B cell (primary cell): ENCODE measurements around the gene PLAAT1. TPM values are rescaled to one million over a fixed set of nuclear protein-coding genes. Genes with fewer than 3 reads are reported as not detected.

Source experiments
- ATAC-seq: fragments of 200-7000 bp; cut with Tn5 transposase; one replicate; pipeline ENCODE4 v1.10.0; 2021; ENCODE audit warnings: low read depth, mild to moderate bottlenecking, moderate number of reproducible peaks, moderate library complexity
- CTCF ChIA-PET: fragments of 350-600 bp; sonication (Branson Sonifier 250); formaldehyde crosslinking; loops from one replicate; lab custom pipeline; 2021; ENCODE audit warnings: antibody characterized with exemption, inconsistent platforms; lab: Charles Lee
- POLR2A ChIA-PET: fragments of 350-600 bp; sonication (Branson Sonifier 250); formaldehyde crosslinking; loops from one replicate; lab custom pipeline; 2021; ENCODE audit warnings: antibody characterized with exemption; lab: Charles Lee
- DNase-seq: peaks from one replicate; pipeline ENCODE4 v3.0.0; 2013
- H2AFZ ChIP-seq: 2 replicates; pipeline ENCODE4 v1.6.1; 2012; ENCODE audit warnings: mild to moderate bottlenecking, low read depth, low read length; ENCODE audit not compliant: insufficient read depth, poor library complexity, severe bottlenecking
- H3K27ac ChIP-seq, 2 donors: 1 replicate in 1 of 2; 2 replicates in 1 of 2; pipeline ENCODE4 v1.5.1; 2012 to 2013; ENCODE audit warnings: low read length in 2 of 2, mild to moderate bottlenecking in 2 of 2, moderate library complexity in 1 of 2
- H3K27me3 ChIP-seq, 4 experiments: fragments of 200-600 bp in 1 of 4; sonication (generic) in 1 of 4; replicated peaks in 1 of 4; 1 replicate in 2 of 4; 2 replicates in 2 of 4; pipeline versions ENCODE4 v1.6.1 to v1.7.0; 2013 to 2016; ENCODE audit warnings: low read length in 3 of 4, mild to moderate bottlenecking in 2 of 4, mixed read lengths in 1 of 4, moderate library complexity in 1 of 4; ENCODE audit not compliant: insufficient read depth in 4 of 4, control insufficient read depth in 3 of 4; ENCODE audit errors: control extremely low read depth in 1 of 4
- H3K36me3 ChIP-seq, 2 experiments: replicated peaks in 1 of 2; 1 replicate in 1 of 2; 2 replicates in 1 of 2; pipeline versions ENCODE4 v1.6.1 to v1.7.1; 2013; ENCODE audit warnings: low read length in 1 of 2; ENCODE audit not compliant: insufficient read depth in 2 of 2, control insufficient read depth in 1 of 2; ENCODE audit errors: control extremely low read depth in 1 of 2, extremely low read depth in 1 of 2
- H3K4me1 ChIP-seq, 2 donors: fragments of 200-600 bp in 1 of 2; sonication (generic) in 1 of 2; 1 replicate in 1 of 2; 2 replicates in 1 of 2; pipeline versions ENCODE4 v1.5.1 to v1.6.1; 2013 to 2017; ENCODE audit warnings: low read length in 2 of 2; ENCODE audit not compliant: control insufficient read depth in 2 of 2, insufficient read depth in 2 of 2
- H3K4me2 ChIP-seq: replicated peaks from 2 replicates; pipeline ENCODE3; 2012; ENCODE audit warnings: mild to moderate bottlenecking, low read depth, low read length; ENCODE audit not compliant: poor library complexity, severe bottlenecking
- H3K4me3 ChIP-seq, 5 experiments: fragments of 200-600 bp in 1 of 5; sonication (generic) in 1 of 5; 1 replicate in 3 of 5; 2 replicates in 2 of 5; pipeline versions ENCODE4 v1.5.1 to v1.7.0; 2011 to 2016; ENCODE audit warnings: low read length in 4 of 5, mild to moderate bottlenecking in 4 of 5, low read depth in 2 of 5, control low read depth in 1 of 5, moderate library complexity in 1 of 5; ENCODE audit not compliant: insufficient read depth in 1 of 5; ENCODE audit errors: control extremely low read depth in 1 of 5, extremely low read depth in 1 of 5
- H3K79me2 ChIP-seq: fragments of 200-600 bp; sonication (generic); one replicate; pipeline ENCODE4 v1.6.0; 2016; ENCODE audit warnings: low read length; ENCODE audit not compliant: control insufficient read depth, insufficient read depth
- H3K9ac ChIP-seq: fragments of 200-600 bp; sonication (generic); 2 replicates; pipeline ENCODE4 v1.6.1; 2017; ENCODE audit warnings: mild to moderate bottlenecking, low read length, moderate library complexity
- H3K9me3 ChIP-seq, 3 donors: one replicate each; pipeline versions ENCODE4 v1.6.1 to v1.7.1; 2013; ENCODE audit warnings: low read length in 2 of 3; ENCODE audit not compliant: control insufficient read depth in 2 of 3, insufficient read depth in 1 of 3; ENCODE audit errors: control extremely low read depth in 1 of 3
- H4K20me1 ChIP-seq: 2 replicates; pipeline ENCODE4 v1.6.0; 2012; ENCODE audit warnings: mild to moderate bottlenecking, low read length; ENCODE audit not compliant: insufficient read depth, control insufficient read depth, poor library complexity, severe bottlenecking
- H3K27ac Mint-ChIP-seq: one replicate; pipeline ENCODE4 v1.8.0; 2021; ENCODE audit warnings: mixed read lengths
- H3K27me3 Mint-ChIP-seq: one replicate; pipeline ENCODE4 v1.8.0; 2021; ENCODE audit warnings: mixed read lengths
- H3K4me1 Mint-ChIP-seq: one replicate; pipeline ENCODE4 v1.8.0; 2021; ENCODE audit warnings: mixed read lengths
- H3K4me3 Mint-ChIP-seq: one replicate; pipeline ENCODE4 v1.8.0; 2021; ENCODE audit warnings: mixed read lengths
- H3K9me3 Mint-ChIP-seq: one replicate; pipeline ENCODE4 v1.8.0; 2022; ENCODE audit warnings: mixed read lengths; ENCODE audit not compliant: insufficient read depth
- EZH2 ChIP-seq: IDR thresholded peaks from 2 replicates; pipeline ENCODE4 v1.6.1; 2012; ENCODE audit warnings: borderline replicate concordance, low read depth, mild to moderate bottlenecking, moderate library complexity, low read length; ENCODE audit not compliant: insufficient read depth, poor library complexity, severe bottlenecking
- WGBS: methylation state at CpG from one replicate; pipeline ENCODE4 v1.1.5; 2013; ENCODE audit warnings: missing lambda C conversion rate; ENCODE audit not compliant: insufficient coverage; 5-methylcytosine and 5-hydroxymethylcytosine counted together
- intact Hi-C: fragments of 100-400 bp; cut with micrococcal nuclease; formaldehyde crosslinking; loops from one replicate; pipeline ENCODE4 v1.10.0; 2022
- polyA plus RNA-seq: library from polyadenylated mRNA; depleted of rRNA; stranded (reverse); fragments of >200 nt; gene quantifications from 2 replicates; pipeline ENCODE4 v1.2.3, GENCODE V29; 2012
- total RNA-seq, 2 donors: library from RNA; stranded (reverse); fragments of 120-200 nt in 1 of 2; gene quantifications; 1 replicate in 1 of 2; 2 replicates in 1 of 2; pipeline versions ENCODE4 v1.2.3 to v1.2.4, GENCODE V29; 2013 to 2022
- TF ChIP-seq, protein P1 (sequence below): fragments of 200-600 bp; IDR thresholded peaks from one replicate; pipeline ENCODE4 v1.8.0; 2022; ENCODE audit warnings: antibody characterized with exemption, mild to moderate bottlenecking

Gene PLAAT1
- total and polyA plus RNA-seq, 2 donors (not counting 1 experiment from before 2014, with no cell fraction given) = not detected

DNA sequence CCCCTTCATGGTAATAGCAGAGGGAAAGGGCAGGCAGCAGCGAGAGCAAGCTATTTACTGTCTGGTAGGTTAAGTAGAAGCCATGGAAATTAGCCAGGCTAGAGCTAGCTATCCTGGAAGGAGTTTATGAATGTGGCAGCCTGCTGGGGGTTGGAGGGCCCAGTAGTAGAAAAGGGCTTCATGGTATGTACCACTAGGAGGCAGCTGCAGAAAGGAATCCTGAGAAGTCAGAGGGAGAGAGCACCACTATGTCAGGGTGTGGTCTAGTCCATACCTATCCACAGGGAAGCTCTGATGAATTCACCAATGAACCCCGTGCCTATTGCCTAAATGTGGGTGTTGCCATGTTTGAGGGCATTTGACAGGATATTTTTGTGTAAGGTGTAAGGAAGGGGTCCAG is 55.0 kb downstream of the PLAAT1 start:
- no peak overlapping the region for H3K4me3 ChIP-seq
- intact Hi-C loops = no loop called here
- H3K27me3 ChIP-seq = no peaks in the 10 kb centered on the region
- Mint-ChIP-seq H3K4me1 (no peaks in the 10 kb centered on the region), H3K9me3 (peaks cover 3% of the 10 kb centered on the region), H3K27me3 (peaks cover 7% of the 10 kb centered on the region), H3K4me3 (no peak overlapping the region), H3K27ac (no peak overlapping the region)
- TF ChIP-seq, protein P1, sequence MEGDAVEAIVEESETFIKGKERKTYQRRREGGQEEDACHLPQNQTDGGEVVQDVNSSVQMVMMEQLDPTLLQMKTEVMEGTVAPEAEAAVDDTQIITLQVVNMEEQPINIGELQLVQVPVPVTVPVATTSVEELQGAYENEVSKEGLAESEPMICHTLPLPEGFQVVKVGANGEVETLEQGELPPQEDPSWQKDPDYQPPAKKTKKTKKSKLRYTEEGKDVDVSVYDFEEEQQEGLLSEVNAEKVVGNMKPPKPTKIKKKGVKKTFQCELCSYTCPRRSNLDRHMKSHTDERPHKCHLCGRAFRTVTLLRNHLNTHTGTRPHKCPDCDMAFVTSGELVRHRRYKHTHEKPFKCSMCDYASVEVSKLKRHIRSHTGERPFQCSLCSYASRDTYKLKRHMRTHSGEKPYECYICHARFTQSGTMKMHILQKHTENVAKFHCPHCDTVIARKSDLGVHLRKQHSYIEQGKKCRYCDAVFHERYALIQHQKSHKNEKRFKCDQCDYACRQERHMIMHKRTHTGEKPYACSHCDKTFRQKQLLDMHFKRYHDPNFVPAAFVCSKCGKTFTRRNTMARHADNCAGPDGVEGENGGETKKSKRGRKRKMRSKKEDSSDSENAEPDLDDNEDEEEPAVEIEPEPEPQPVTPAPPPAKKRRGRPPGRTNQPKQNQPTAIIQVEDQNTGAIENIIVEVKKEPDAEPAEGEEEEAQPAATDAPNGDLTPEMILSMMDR = no peak
- TF ChIP-seq EZH2 = no peak
- ATAC-seq = no peak
- DNase-seq = no peak
- CTCF ChIA-PET = no interaction called here
- H3K27ac ChIP-seq = no peak overlapping the region
- H3K4me2 ChIP-seq = no peak overlapping the region
- H4K20me1 ChIP-seq = no peaks in the 10 kb centered on the region
- H3K36me3 ChIP-seq = no peaks in the 10 kb centered on the region
- no peak overlapping the region for H2AFZ ChIP-seq
- H3K9me3 ChIP-seq = no peaks in the 10 kb centered on the region
- H3K79me2 ChIP-seq = no peaks in the 10 kb centered on the region
- no peak overlapping the region for H3K9ac ChIP-seq
- POLR2A ChIA-PET = no interaction called here
- WGBS = 88% methylated on average over 2 of the region's 2 CpGs
- no peaks in the 10 kb centered on the region for H3K4me1 ChIP-seq

DNA sequence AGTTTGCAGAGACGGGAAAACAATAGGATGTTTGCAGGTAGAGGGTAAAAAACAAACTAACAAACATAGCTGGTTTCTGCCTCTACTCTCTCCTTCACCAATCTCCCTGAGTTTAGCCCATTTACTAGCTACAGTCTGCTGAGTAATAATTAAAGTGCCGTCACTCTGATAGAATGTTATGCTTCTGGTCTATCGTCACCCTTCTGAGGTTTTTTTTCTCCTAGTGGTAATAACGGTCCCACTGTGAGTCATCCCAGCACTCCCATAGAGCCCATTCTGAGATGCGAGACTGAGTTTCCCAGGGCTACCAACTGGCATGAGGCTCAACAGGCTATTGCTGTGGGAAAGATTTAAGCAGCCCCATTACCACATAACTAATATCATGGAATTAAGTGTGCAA is 56.4 kb downstream of the PLAAT1 start:
- Histone ChIP-seq H3K27me3 (no peaks in the 10 kb centered on the region), H4K20me1 (no peaks in the 10 kb centered on the region), H3K27ac (no peak overlapping the region), H3K79me2 (no peaks in the 10 kb centered on the region), H3K9ac (no peak overlapping the region), H2AFZ (no peak overlapping the region), H3K36me3 (no peaks in the 10 kb centered on the region), H3K9me3 (no peaks in the 10 kb centered on the region), H3K4me2 (no peak overlapping the region), H3K4me3 (no peak overlapping the region), H3K4me1 (no peaks in the 10 kb centered on the region)
- Mint-ChIP-seq H3K9me3 (peaks cover 3% of the 10 kb centered on the region), H3K4me3 (no peak overlapping the region), H3K27ac (no peak overlapping the region), H3K27me3 (peaks cover 12% of the 10 kb centered on the region), H3K4me1 (no peaks in the 10 kb centered on the region)
- ChIA-PET CTCF (no interaction called here), POLR2A (no interaction called here)
- WGBS = 60% methylated on average over 1 of the region's 5 CpGs
- TF ChIP-seq EZH2 = no peak
- TF ChIP-seq, protein P1 = no peak
- ATAC-seq = no peak
- no peak for DNase-seq
- intact Hi-C loops = no loop called here
